ENCODE data around the gene LRP2BP.
"Not testable (repeated sequence)": the region's sequence is repeated elsewhere in the genome, so short reads cannot be mapped to it uniquely, and the experiment has no call there.

Gene LRP2BP

GRCh38 chr4:185318679-185319078, 77.0 kb downstream of the LRP2BP start:
- no peak for DNase-seq

DNA sequence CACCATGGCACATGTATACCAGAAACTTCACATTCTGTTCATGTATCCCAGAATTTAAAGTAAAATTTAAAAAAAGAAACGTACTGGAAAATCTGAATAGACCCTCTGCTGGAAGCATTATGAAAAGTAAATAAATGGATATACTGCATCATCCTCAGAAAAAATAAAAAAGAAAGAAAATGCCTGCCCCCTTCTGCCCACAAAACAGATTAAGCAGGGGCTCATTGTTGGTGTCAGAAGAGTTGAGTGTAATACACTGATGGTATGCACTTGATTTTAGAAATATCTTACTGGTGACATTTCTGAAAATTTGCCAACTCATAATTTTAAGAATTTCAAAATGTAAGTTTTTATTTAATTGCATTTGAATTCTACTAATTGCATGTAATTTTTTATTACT, 77.8 kb downstream of the LRP2BP start:
- DNase-seq, result no peak

GRCh38 chr4:185317462-185317861, 78.3 kb downstream of the LRP2BP start:
- DNase-seq, result not testable (repeated sequence)
